NCI-H510A (cell line): ENCODE results near the gene HOXA9.

Experiments used
- DNase-seq: peaks from one replicate; lab custom pipeline; 2025; lab: John Stamatoyannopoulos, UW

HOXA9 gene

GRCh38 chr7:27142580-27143022 is 22.7 kb downstream of the HOXA9 start:
- DNase-seq, result no peak

GRCh38 chr7:27141923-27142579 is 23.3 kb downstream of the HOXA9 start:
- no peak for DNase-seq

GRCh38 chr7:27141137-27141922 is 24.0 kb downstream of the HOXA9 start:
- DNase-seq, result no peak

GRCh38 chr7:27140126-27140857 is 25.0 kb downstream of the HOXA9 start:
- no peak for DNase-seq

- no peak for DNase-seq
These were observed 25.8 kb downstream of the HOXA9 start for GRCh38 chr7:27139334-27140125.

- DNase-seq, result no peak
These were observed 26.4 kb downstream of the HOXA9 start for GRCh38 chr7:27138985-27139333.

GRCh38 chr7:27138472-27138871 is 26.9 kb downstream of the HOXA9 start:
- no peak for DNase-seq

- no peak for DNase-seq
These were observed 27.6 kb downstream of the HOXA9 start for GRCh38 chr7:27137640-27138315.

- no peak for DNase-seq
These were observed 30.9 kb downstream of the HOXA9 start for GRCh38 chr7:27134392-27134791.

- no peak for DNase-seq
These were observed 31.7 kb downstream of the HOXA9 start for GRCh38 chr7:27133409-27134231.

- DNase-seq, result no peak
These were observed 32.4 kb downstream of the HOXA9 start for GRCh38 chr7:27132978-27133377.

GRCh38 chr7:27132214-27132613 is 33.1 kb downstream of the HOXA9 start:
- no peak for DNase-seq

GRCh38 chr7:27131390-27131819 is 33.9 kb downstream of the HOXA9 start:
- no peak for DNase-seq

GRCh38 chr7:27130540-27131389 is 34.6 kb downstream of the HOXA9 start, which contains the start of gene HOXA4:
TSS of gene HOXA4 (minus strand) at chr7:27130757. CDS start at chr7:27130733, 24 bp downstream.
- peak; percentile 92 for DNase-seq

- DNase-seq, result no peak
These were observed 35.4 kb downstream of the HOXA9 start for GRCh38 chr7:27129729-27130539.

- no peak for DNase-seq
These were observed 36.3 kb downstream of the HOXA9 start for GRCh38 chr7:27128776-27129728.

- no peak for DNase-seq
These were observed 37.3 kb downstream of the HOXA9 start for GRCh38 chr7:27128034-27128433.
